NCI-H748 treated with DMSO at 0.1 percent for 48 hours (cell line): ENCODE results near the gene NDEL1.
"Not testable (repeated sequence)": the region's sequence is repeated elsewhere in the genome, so short reads cannot be mapped to it uniquely, and the experiment has no call there.

Source experiments
- DNase-seq: peaks from one replicate; lab custom pipeline; 2025; lab: John Stamatoyannopoulos, UW

The NDEL1 gene

GRCh38 chr17:8435245-8436168, at the start of gene NDEL1:
Gene NDEL1, plus strand, starts transcription at chr17:8435884. Its CDS starts 8,388 bp downstream, at chr17:8444272.
- peak; percentile 94 for DNase-seq

- DNase-seq, result no peak
Observed at GRCh38 chr17:8386841-8387240, 48.8 kb upstream of the NDEL1 start.

- DNase-seq, result no peak
Observed at GRCh38 chr17:8387914-8388651, 47.6 kb upstream of the NDEL1 start.

GRCh38 chr17:8391711-8392110, 44.0 kb upstream of the NDEL1 start:
- DNase-seq, result no peak

GRCh38 chr17:8392274-8392673, 43.4 kb upstream of the NDEL1 start:
- no peak for DNase-seq

- no peak for DNase-seq
Observed at GRCh38 chr17:8392674-8393469, 42.8 kb upstream of the NDEL1 start.

- DNase-seq, result no peak
Observed at GRCh38 chr17:8393470-8394231, 42.0 kb upstream of the NDEL1 start.

GRCh38 chr17:8394497-8394896, 41.2 kb upstream of the NDEL1 start:
- not testable (repeated sequence) for DNase-seq

GRCh38 chr17:8397636-8398035, 38.0 kb upstream of the NDEL1 start, which contains the start of gene RNF222:
Gene RNF222, minus strand, starts transcription at chr17:8397827. Its CDS starts 4,366 bp downstream, at chr17:8393461.
- no peak for DNase-seq

- DNase-seq, result no peak
Observed at GRCh38 chr17:8398980-8399379, 36.7 kb upstream of the NDEL1 start.

- no peak for DNase-seq
Observed at GRCh38 chr17:8401107-8401506, 34.6 kb upstream of the NDEL1 start.

GRCh38 chr17:8402921-8403536, 32.7 kb upstream of the NDEL1 start:
- DNase-seq, result no peak

GRCh38 chr17:8405499-8406016, 30.1 kb upstream of the NDEL1 start:
- no peak for DNase-seq

GRCh38 chr17:8406174-8406573, 29.5 kb upstream of the NDEL1 start:
- DNase-seq, result no peak

- no peak for DNase-seq
Observed at GRCh38 chr17:8408371-8408770, 27.3 kb upstream of the NDEL1 start.

- DNase-seq, result peak; percentile 90
Observed at GRCh38 chr17:8409966-8410882, 25.5 kb upstream of the NDEL1 start.

- no peak for DNase-seq
Observed at GRCh38 chr17:8410883-8411238, 24.8 kb upstream of the NDEL1 start.

- no peak for DNase-seq
Observed at GRCh38 chr17:8412089-8412488, 23.6 kb upstream of the NDEL1 start.

GRCh38 chr17:8413328-8413727, 22.4 kb upstream of the NDEL1 start:
- no peak for DNase-seq

GRCh38 chr17:8413938-8414337, 21.7 kb upstream of the NDEL1 start:
- DNase-seq, result no peak
